Activated T-helper 2 cell treated with anti-CD3 and anti-CD28 coated beads, Interferon-gamma antibody, Interleukin-2, Interleukin-4, amounts not matched to agents 10 μg/mL and 5 μg/mL and 100 μg/mL, durations not matched to agents 14 hours and 24 hours and 36 hours (primary cell): ENCODE data around the gene HENMT1. TPM values are rescaled to one million over a fixed set of nuclear protein-coding genes. Genes with fewer than 3 reads are reported as not detected.
A peak's percentile ranks its signal among the peaks of the same experiment; 100 is the strongest.

ENCODE experiments used
- DNase-seq: peaks from one replicate; pipeline ENCODE4 v3.0.0; 2021; ENCODE audit warnings: low spot score
- H3K27ac Mint-ChIP-seq: one replicate; pipeline ENCODE4 v1.8.0; 2021; ENCODE audit warnings: mixed read lengths
- H3K27me3 Mint-ChIP-seq: one replicate; pipeline ENCODE4 v1.8.0; 2021; ENCODE audit warnings: low read depth, mixed read lengths
- H3K36me3 Mint-ChIP-seq: one replicate; pipeline ENCODE4 v1.8.0; 2021; ENCODE audit warnings: low read depth, mixed read lengths
- H3K4me1 Mint-ChIP-seq: one replicate; pipeline ENCODE4 v1.8.0; 2021; ENCODE audit warnings: low read depth, mixed read lengths
- H3K4me3 Mint-ChIP-seq: one replicate; pipeline ENCODE4 v1.8.0; 2021; ENCODE audit warnings: low read depth, mild to moderate bottlenecking, moderate library complexity, mixed read lengths
- H3K9me3 Mint-ChIP-seq: one replicate; pipeline ENCODE4 v1.8.0; 2021; ENCODE audit warnings: mixed read lengths
- intact Hi-C: fragments of 100-400 bp; cut with micrococcal nuclease; formaldehyde crosslinking; loops from one replicate; pipeline ENCODE4 v1.15.1; 2023
- total RNA-seq: library from RNA; stranded (reverse); gene quantifications from 2 replicates; pipeline ENCODE4 v1.2.3, GENCODE V29; 2022

HENMT1 gene
- total RNA-seq, 1 donor from 2014 or later = 16.5 TPM

GRCh38 chr1:108639899-108640560 lies 20.9 kb downstream of the HENMT1 start:
- Mint-ChIP-seq H3K27me3 (no peaks in the 10 kb centered on the region), H3K4me3 (no peak overlapping the region)
- intact Hi-C loops = loop anchor here (5.0 kb wide), 1 partner anchor 438 kb away; the partner anchor contains the start of gene SLC25A24

DNA sequence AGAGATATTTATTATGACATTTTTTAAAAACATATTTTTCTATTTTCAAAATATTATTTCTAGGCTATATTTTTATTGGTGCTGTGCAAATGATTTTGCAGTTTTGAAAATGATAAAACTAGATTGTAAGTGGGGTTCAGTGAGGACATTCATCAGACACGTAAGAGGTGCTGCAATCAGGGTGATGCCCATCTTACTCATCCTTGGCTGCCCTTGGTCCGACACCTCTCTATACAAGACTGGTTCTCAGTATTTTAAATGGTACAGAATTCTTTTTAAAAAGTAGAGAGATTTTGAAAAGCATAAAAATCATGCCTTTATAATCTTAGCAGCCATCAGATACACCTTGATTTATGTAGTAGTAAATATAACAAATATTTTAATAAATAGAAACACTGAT lies 24.0 kb downstream of the HENMT1 start:
- Mint-ChIP-seq H3K36me3 (peaks cover 60% of the 10 kb centered on the region), H3K4me1 (peaks cover 17% of the 10 kb centered on the region), H3K9me3 (peaks cover 10% of the 10 kb centered on the region), H3K4me3 (no peak overlapping the region), H3K27ac (no peak overlapping the region), H3K27me3 (no peaks in the 10 kb centered on the region)
- DNase-seq = no peak
- intact Hi-C loops = no loop called here

More at GRCh38 chr1:108639899-108640560, 20.9 kb downstream of the HENMT1 start:
- H3K4me1 Mint-ChIP-seq = peaks cover 41% of the 10 kb centered on the region
- peak overlapping the region; percentile 62 for H3K27ac Mint-ChIP-seq
- peaks cover 43% of the 10 kb centered on the region for H3K36me3 Mint-ChIP-seq
- DNase-seq = peak; percentile 29
- H3K9me3 Mint-ChIP-seq = peaks cover 10% of the 10 kb centered on the region

- Mint-ChIP-seq H3K9me3 (no peaks in the 10 kb centered on the region), H3K4me3 (no peak overlapping the region), H3K27ac (no peak overlapping the region), H3K36me3 (peaks cover 58% of the 10 kb centered on the region), H3K27me3 (no peaks in the 10 kb centered on the region), H3K4me1 (peaks cover 2% of the 10 kb centered on the region)
- DNase-seq = no peak
- intact Hi-C loops = no loop called here
Observed at GRCh38 chr1:108634521-108634920, 26.4 kb downstream of the HENMT1 start.

DNA sequence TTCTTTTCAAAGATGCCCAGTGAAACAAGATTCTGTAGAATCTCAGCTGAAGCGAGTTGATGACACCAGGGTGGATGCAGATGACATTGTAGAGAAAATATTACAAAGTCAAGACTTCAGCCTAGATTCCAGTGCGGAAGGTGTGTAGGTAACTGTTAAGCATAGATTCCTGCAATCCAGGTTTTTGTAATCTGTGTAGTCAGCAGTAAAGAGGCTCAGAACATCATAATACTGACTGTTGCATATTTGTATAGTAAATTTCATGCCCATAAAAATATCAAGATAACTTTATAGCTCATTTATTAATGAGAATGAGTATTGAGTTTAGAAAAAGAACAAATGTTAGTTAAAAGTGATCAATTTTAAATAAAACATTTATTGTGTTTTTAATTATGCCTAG lies 32.2 kb downstream of the HENMT1 start:
- H3K9me3 Mint-ChIP-seq = no peaks in the 10 kb centered on the region
- intact Hi-C loops = no loop called here
- DNase-seq = no peak
- H3K36me3 Mint-ChIP-seq = peaks cover 30% of the 10 kb centered on the region
- no peak overlapping the region for H3K4me3 Mint-ChIP-seq
- peaks cover 1% of the 10 kb centered on the region for H3K4me1 Mint-ChIP-seq
- H3K27ac Mint-ChIP-seq = no peak overlapping the region
- no peaks in the 10 kb centered on the region for H3K27me3 Mint-ChIP-seq

DNA sequence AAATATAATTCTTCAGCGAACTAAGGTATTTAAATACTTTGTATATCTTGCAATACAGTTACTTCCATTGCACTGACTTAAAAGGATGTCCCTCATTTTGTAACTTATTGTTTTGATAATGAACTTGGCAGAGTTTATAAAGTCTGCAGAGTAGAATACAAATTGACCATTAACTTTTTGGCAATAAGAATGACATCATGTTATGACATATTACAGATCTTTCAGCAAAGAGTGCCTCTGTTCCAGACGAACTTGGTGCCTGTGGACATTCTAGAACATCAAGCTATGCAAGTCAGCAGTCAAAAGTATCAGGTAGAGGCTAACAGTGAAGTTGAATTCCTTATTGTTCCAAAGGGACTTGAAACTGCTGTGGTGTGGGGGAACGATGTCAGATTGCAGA lies 32.9 kb downstream of the HENMT1 start:
- peaks cover 27% of the 10 kb centered on the region for H3K36me3 Mint-ChIP-seq
- DNase-seq = no peak
- no peak overlapping the region for H3K4me3 Mint-ChIP-seq
- H3K27me3 Mint-ChIP-seq = no peaks in the 10 kb centered on the region
- peaks cover 1% of the 10 kb centered on the region for H3K4me1 Mint-ChIP-seq
- intact Hi-C loops = no loop called here
- H3K27ac Mint-ChIP-seq = no peak overlapping the region
- no peaks in the 10 kb centered on the region for H3K9me3 Mint-ChIP-seq

- Mint-ChIP-seq H3K4me3 (no peak overlapping the region), H3K27me3 (no peaks in the 10 kb centered on the region), H3K4me1 (peaks cover 1% of the 10 kb centered on the region), H3K9me3 (no peaks in the 10 kb centered on the region), H3K27ac (no peak overlapping the region), H3K36me3 (peaks cover 24% of the 10 kb centered on the region)
- intact Hi-C loops = no loop called here
- no peak for DNase-seq
Observed at GRCh38 chr1:108627256-108627655, 33.6 kb downstream of the HENMT1 start.

GRCh38 chr1:108624069-108624468 lies 36.8 kb downstream of the HENMT1 start:
- DNase-seq = no peak
- H3K4me1 Mint-ChIP-seq = peaks cover 1% of the 10 kb centered on the region
- no peaks in the 10 kb centered on the region for H3K27me3 Mint-ChIP-seq
- intact Hi-C loops = no loop called here
- H3K27ac Mint-ChIP-seq = no peak overlapping the region
- no peaks in the 10 kb centered on the region for H3K9me3 Mint-ChIP-seq
- peaks cover 24% of the 10 kb centered on the region for H3K36me3 Mint-ChIP-seq
- H3K4me3 Mint-ChIP-seq = no peak overlapping the region

GRCh38 chr1:108617724-108618056 lies 43.2 kb downstream of the HENMT1 start:
- no peaks in the 10 kb centered on the region for H3K4me1 Mint-ChIP-seq
- DNase-seq = no peak
- H3K4me3 Mint-ChIP-seq = no peak overlapping the region
- peaks cover 16% of the 10 kb centered on the region for H3K36me3 Mint-ChIP-seq
- H3K27me3 Mint-ChIP-seq = no peaks in the 10 kb centered on the region
- H3K9me3 Mint-ChIP-seq = no peaks in the 10 kb centered on the region
- intact Hi-C loops = loop anchor here (2.0 kb wide), 1 partner anchor 25 kb away; no protein-coding TSS in a partner anchor
- H3K27ac Mint-ChIP-seq = no peak overlapping the region

DNA sequence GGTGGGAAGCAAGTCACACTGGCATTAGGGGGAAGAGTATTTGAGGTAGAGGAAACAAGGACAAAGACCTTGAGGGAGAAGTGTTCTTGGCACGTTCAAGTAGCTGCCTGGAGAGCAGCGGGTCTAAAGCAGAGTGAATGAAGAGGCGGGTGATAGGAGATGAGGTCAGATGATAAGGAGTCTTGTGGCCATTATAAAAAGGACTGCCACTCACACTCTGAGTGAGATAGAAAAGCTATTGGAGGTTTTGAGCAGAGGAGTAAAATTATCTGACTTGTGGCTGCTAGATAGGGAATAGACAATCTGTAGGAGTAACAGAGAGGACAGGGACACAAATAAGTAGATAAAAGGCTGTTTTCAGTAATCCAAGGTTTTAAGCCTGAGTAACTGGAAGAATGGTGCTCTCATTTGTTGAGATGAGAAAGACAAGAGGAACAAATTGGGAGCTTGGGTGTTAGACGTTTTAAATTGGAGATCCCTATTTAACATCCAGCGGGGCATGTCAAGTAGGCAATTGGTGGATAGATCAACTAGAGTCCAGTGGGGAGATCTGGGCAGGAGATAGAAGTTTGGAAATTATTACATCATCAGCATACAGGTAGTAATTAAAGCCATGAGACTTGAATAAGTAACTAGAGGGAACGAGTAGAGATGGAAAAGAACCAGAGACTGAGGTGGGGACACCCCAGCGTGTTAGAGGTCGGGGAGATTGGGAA lies 43.7 kb downstream of the HENMT1 start:
- Mint-ChIP-seq H3K27me3 (no peaks in the 10 kb centered on the region), H3K9me3 (no peaks in the 10 kb centered on the region), H3K4me1 (no peaks in the 10 kb centered on the region), H3K4me3 (no peak overlapping the region), H3K27ac (no peak overlapping the region), H3K36me3 (peaks cover 16% of the 10 kb centered on the region)
- intact Hi-C loops = loop anchor here (2.0 kb wide), 1 partner anchor 24 kb away; no protein-coding TSS in a partner anchor
- DNase-seq = no peak

- no peak for DNase-seq
- intact Hi-C loops = no loop called here
- Mint-ChIP-seq H3K27ac (no peak overlapping the region), H3K4me1 (no peaks in the 10 kb centered on the region), H3K9me3 (no peaks in the 10 kb centered on the region), H3K36me3 (peaks cover 7% of the 10 kb centered on the region), H3K4me3 (no peak overlapping the region), H3K27me3 (no peaks in the 10 kb centered on the region)
Observed at GRCh38 chr1:108615544-108615943, 45.3 kb downstream of the HENMT1 start.

GRCh38 chr1:108612496-108612895 lies 48.4 kb downstream of the HENMT1 start:
- intact Hi-C loops = no loop called here
- DNase-seq = no peak
- Mint-ChIP-seq H3K4me1 (peaks cover 8% of the 10 kb centered on the region), H3K9me3 (no peaks in the 10 kb centered on the region), H3K27ac (no peak overlapping the region), H3K27me3 (no peaks in the 10 kb centered on the region), H3K4me3 (no peak overlapping the region), H3K36me3 (peaks cover 17% of the 10 kb centered on the region)

DNA sequence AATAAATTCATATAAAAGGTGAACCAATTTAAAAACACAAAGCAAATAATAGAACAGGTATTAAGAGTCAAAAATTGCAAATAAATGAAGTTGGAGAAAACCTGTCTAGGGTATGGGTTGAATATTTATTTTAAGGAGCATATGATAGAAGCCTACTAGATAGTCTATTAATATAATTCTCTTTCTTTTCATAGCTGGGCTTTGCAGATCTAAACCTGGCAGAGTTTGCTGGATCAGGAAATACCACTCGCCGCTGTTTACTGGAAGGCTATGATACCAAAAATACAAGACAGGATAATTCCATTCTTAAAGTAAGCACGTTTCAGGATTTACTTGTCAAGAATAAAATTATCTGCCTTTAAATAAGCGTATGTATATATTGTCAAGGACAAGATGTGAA lies 48.9 kb downstream of the HENMT1 start:
- H3K9me3 Mint-ChIP-seq = no peaks in the 10 kb centered on the region
- H3K36me3 Mint-ChIP-seq = peaks cover 19% of the 10 kb centered on the region
- no peak for DNase-seq
- intact Hi-C loops = no loop called here
- H3K27ac Mint-ChIP-seq = no peak overlapping the region
- H3K27me3 Mint-ChIP-seq = no peaks in the 10 kb centered on the region
- peaks cover 8% of the 10 kb centered on the region for H3K4me1 Mint-ChIP-seq
- H3K4me3 Mint-ChIP-seq = no peak overlapping the region

DNA sequence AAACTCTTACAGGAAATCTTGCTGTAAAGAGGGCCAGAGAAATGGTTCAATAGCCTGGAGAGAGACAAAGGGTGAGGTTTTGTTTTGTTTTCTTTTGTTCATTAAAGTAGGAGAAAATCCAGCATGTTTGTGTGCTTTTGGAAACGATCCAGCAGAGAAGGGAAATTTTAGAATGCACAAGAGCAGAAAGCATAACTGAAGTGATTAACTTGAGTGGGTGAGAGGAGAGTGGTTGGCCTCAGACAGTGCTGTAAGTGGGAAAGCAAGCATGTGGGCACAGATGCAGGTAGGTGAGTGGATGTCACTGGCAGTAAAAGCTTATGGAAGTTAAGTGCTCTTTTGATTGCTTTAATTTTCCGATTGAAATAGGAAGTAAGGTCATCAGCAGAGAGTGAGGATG lies 50.8 kb downstream of the HENMT1 start:
- intact Hi-C loops = no loop called here
- Mint-ChIP-seq H3K36me3 (peaks cover 22% of the 10 kb centered on the region), H3K4me1 (peaks cover 8% of the 10 kb centered on the region), H3K27ac (peak overlapping the region; percentile 13), H3K27me3 (no peaks in the 10 kb centered on the region), H3K4me3 (no peak overlapping the region), H3K9me3 (no peaks in the 10 kb centered on the region)
- DNase-seq = no peak
